Breast epithelium (tissue), 4 donors: ENCODE measurements around the gene PCP4. TPM values are rescaled to one million over a fixed set of nuclear protein-coding genes. Genes with fewer than 3 reads are reported as not detected.

Experiments used
- DNase-seq, 2 donors: peaks; one replicate each; pipeline ENCODE4 v3.0.0-alpha.2; 2019; ENCODE audit warnings: low spot score in 2 of 2
- H3K27ac ChIP-seq, 2 donors: fragments of 200-600 bp; sonication (generic) in 1 of 2; one replicate each; pipeline ENCODE4 v1.5.1; 2016 to 2019; ENCODE audit warnings: mild to moderate bottlenecking in 1 of 2
- H3K27me3 ChIP-seq, 2 donors: fragments of 200-600 bp; sonication (generic) in 1 of 2; one replicate each; pipeline versions ENCODE4 v1.5.1 to v1.6.0; 2017 to 2019; ENCODE audit warnings: control low read depth in 1 of 2, mild to moderate bottlenecking in 1 of 2
- H3K36me3 ChIP-seq: fragments of 200-600 bp; one replicate; pipeline ENCODE4 v1.5.1; 2019
- H3K4me1 ChIP-seq, 2 donors: fragments of 200-600 bp; sonication (generic); one replicate each; pipeline ENCODE4 v1.5.1; 2016 to 2019; ENCODE audit warnings: control low read depth in 1 of 2
- H3K4me3 ChIP-seq, 3 donors: fragments of 200-600 bp; sonication (generic); 1 replicate in 2 of 3; 2 replicates in 1 of 3; pipeline ENCODE4 v1.5.1; 2016 to 2019; ENCODE audit warnings: mild to moderate bottlenecking in 3 of 3, moderate library complexity in 2 of 3
- H3K9me3 ChIP-seq, 2 donors: fragments of 200-600 bp; sonication (generic) in 1 of 2; one replicate each; pipeline ENCODE4 v1.5.1; 2016 to 2019; ENCODE audit warnings: control low read depth in 1 of 2
- POLR2A ChIP-seq: fragments of 450-650 bp; IDR thresholded peaks from one replicate; pipeline ENCODE4 v1.6.1; 2016; ENCODE audit warnings: antibody characterized with exemption, mild to moderate bottlenecking, moderate library complexity
- POLR2AphosphoS5 ChIP-seq, 3 donors: sonication (generic); formaldehyde crosslinking; IDR thresholded peaks; one replicate each; pipeline ENCODE4 v1.6.1; 2017; ENCODE audit warnings: antibody characterized with exemption in 3 of 3
- intact Hi-C: fragments of 100-400 bp; cut with DNase I; formaldehyde crosslinking; loops from one replicate; pipeline ENCODE4 v1.15.1; 2023; ENCODE audit warnings: low total_unique reads
- total RNA-seq, 3 donors: library from RNA; depleted of rRNA; stranded (reverse); fragments of >200 nt; gene quantifications; one replicate each; pipeline ENCODE4 v1.1.0, GENCODE V29; 2016
- TF ChIP-seq, protein P1 (sequence below), 3 donors: fragments of 450-650 bp; IDR thresholded peaks; one replicate each; pipeline ENCODE4 v1.5.1; 2016 to 2017; ENCODE audit warnings: antibody characterized with exemption in 3 of 3, mild to moderate bottlenecking in 3 of 3, moderate library complexity in 3 of 3

PCP4 gene
- total RNA-seq, 3 donors from 2014 or later, result 2.3 TPM; not detected in 1

GRCh38 chr21:39952265-39952664, 85.0 kb downstream of the PCP4 start:
- no peak for TF ChIP-seq POLR2A
- TF ChIP-seq, protein P1, sequence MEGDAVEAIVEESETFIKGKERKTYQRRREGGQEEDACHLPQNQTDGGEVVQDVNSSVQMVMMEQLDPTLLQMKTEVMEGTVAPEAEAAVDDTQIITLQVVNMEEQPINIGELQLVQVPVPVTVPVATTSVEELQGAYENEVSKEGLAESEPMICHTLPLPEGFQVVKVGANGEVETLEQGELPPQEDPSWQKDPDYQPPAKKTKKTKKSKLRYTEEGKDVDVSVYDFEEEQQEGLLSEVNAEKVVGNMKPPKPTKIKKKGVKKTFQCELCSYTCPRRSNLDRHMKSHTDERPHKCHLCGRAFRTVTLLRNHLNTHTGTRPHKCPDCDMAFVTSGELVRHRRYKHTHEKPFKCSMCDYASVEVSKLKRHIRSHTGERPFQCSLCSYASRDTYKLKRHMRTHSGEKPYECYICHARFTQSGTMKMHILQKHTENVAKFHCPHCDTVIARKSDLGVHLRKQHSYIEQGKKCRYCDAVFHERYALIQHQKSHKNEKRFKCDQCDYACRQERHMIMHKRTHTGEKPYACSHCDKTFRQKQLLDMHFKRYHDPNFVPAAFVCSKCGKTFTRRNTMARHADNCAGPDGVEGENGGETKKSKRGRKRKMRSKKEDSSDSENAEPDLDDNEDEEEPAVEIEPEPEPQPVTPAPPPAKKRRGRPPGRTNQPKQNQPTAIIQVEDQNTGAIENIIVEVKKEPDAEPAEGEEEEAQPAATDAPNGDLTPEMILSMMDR (IDR thresholded peaks at IDR 0.05), result no peak
- TF ChIP-seq POLR2AphosphoS5 (IDR thresholded peaks at IDR 0.05), result no peak
- Histone ChIP-seq H3K9me3 (peaks cover 0 to 6% of the 10 kb centered on the region in 2 donors), H3K36me3 (no peaks in the 10 kb centered on the region), H3K27me3 (peaks cover 0 to 4% of the 10 kb centered on the region in 2 donors), H3K27ac (no peak overlapping the region), H3K4me1 (no peaks in the 10 kb centered on the region), H3K4me3 (no peak overlapping the region)
- intact Hi-C loops, result loop anchor here (5.0 kb wide), 1 partner anchor 195 kb away; no protein-coding TSS in a partner anchor
- DNase-seq, result no peak

GRCh38 chr21:39954570-39954969, 87.3 kb downstream of the PCP4 start:
- no peak overlapping the region for H3K4me3 ChIP-seq
- intact Hi-C loops, result loop anchor here (5.0 kb wide), 1 partner anchor 193 kb away; no protein-coding TSS in a partner anchor
- TF ChIP-seq POLR2A, result no peak
- TF ChIP-seq POLR2AphosphoS5 (IDR thresholded peaks at IDR 0.05), result no peak
- TF ChIP-seq, protein P1 (IDR thresholded peaks at IDR 0.05), result no peak
- no peak overlapping the region for H3K27ac ChIP-seq
- H3K27me3 ChIP-seq, result peaks cover 0 to 4% of the 10 kb centered on the region in 2 donors
- H3K36me3 ChIP-seq, result no peaks in the 10 kb centered on the region
- H3K9me3 ChIP-seq, result peaks cover 0 to 11% of the 10 kb centered on the region in 2 donors
- no peaks in the 10 kb centered on the region for H3K4me1 ChIP-seq
- no peak for DNase-seq

DNA sequence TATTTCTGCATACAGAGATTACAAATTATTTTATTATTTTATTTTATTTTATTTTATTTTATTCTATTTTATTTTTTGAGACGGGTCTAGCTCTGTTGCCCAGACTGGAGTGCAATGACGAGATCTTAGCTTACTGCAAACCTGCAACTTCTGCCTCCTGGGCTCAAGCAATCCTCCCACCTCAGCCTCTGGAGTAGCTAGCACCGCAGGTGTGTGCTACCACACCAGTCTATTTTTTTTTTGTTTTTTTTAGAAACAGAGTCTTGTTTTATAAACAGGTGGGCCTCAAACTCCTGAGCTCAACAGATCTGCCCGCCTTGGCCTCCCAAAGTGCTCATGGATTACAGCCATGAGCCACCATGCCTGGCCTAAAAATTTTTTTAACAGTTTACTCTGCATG, 88.1 kb downstream of the PCP4 start:
- no peak overlapping the region for H3K4me3 ChIP-seq

GRCh38 chr21:39956586-39956985, 89.3 kb downstream of the PCP4 start:
- H3K9me3 ChIP-seq, result peaks cover 0 to 30% of the 10 kb centered on the region in 2 donors
- no peak for TF ChIP-seq POLR2A
- no peak for TF ChIP-seq POLR2AphosphoS5 (IDR thresholded peaks at IDR 0.05)
- TF ChIP-seq, protein P1 (IDR thresholded peaks at IDR 0.05), result no peak
- no peak overlapping the region for H3K4me3 ChIP-seq
- intact Hi-C loops, result no loop called here
- H3K27me3 ChIP-seq, result no peaks in the 10 kb centered on the region
- H3K27ac ChIP-seq, result no peak overlapping the region
- no peaks in the 10 kb centered on the region for H3K36me3 ChIP-seq
- no peaks in the 10 kb centered on the region for H3K4me1 ChIP-seq
- DNase-seq, result no peak

More for the DNA sequence above, 88.1 kb downstream of the PCP4 start:
- H3K4me1 ChIP-seq, result no peaks in the 10 kb centered on the region
- no peaks in the 10 kb centered on the region for H3K36me3 ChIP-seq
- TF ChIP-seq, protein P1 (IDR thresholded peaks at IDR 0.05), result no peak
- no peak for TF ChIP-seq POLR2A
- TF ChIP-seq POLR2AphosphoS5 (IDR thresholded peaks at IDR 0.05), result no peak
- no peak for DNase-seq
- intact Hi-C loops, result no loop called here
- peaks cover 0 to 18% of the 10 kb centered on the region in 2 donors for H3K9me3 ChIP-seq
- no peak overlapping the region for H3K27ac ChIP-seq
- peaks cover 0 to 4% of the 10 kb centered on the region in 2 donors for H3K27me3 ChIP-seq

GRCh38 chr21:39958731-39959130, 91.5 kb downstream of the PCP4 start:
- Histone ChIP-seq H3K4me1 (no peaks in the 10 kb centered on the region), H3K36me3 (no peaks in the 10 kb centered on the region), H3K9me3 (peaks cover 0 to 34% of the 10 kb centered on the region in 2 donors), H3K4me3 (no peak overlapping the region), H3K27me3 (no peaks in the 10 kb centered on the region), H3K27ac (no peak overlapping the region)
- TF ChIP-seq POLR2AphosphoS5 (IDR thresholded peaks at IDR 0.05) (no peak), POLR2A (no peak)
- TF ChIP-seq, protein P1 (IDR thresholded peaks at IDR 0.05), result no peak
- no peak for DNase-seq
- intact Hi-C loops, result no loop called here
